Kidney capillary endothelial cell (primary cell): ENCODE measurements around the gene ADCY3.
"Not testable (repeated sequence)": the region's sequence is repeated elsewhere in the genome, so short reads cannot be mapped to it uniquely, and the experiment has no call there.

ENCODE experiments used
- DNase-seq: peaks from one replicate; pipeline ENCODE4 v3.0.0-alpha.2; 2018; ENCODE audit warnings: low spot score

ADCY3 gene

DNA sequence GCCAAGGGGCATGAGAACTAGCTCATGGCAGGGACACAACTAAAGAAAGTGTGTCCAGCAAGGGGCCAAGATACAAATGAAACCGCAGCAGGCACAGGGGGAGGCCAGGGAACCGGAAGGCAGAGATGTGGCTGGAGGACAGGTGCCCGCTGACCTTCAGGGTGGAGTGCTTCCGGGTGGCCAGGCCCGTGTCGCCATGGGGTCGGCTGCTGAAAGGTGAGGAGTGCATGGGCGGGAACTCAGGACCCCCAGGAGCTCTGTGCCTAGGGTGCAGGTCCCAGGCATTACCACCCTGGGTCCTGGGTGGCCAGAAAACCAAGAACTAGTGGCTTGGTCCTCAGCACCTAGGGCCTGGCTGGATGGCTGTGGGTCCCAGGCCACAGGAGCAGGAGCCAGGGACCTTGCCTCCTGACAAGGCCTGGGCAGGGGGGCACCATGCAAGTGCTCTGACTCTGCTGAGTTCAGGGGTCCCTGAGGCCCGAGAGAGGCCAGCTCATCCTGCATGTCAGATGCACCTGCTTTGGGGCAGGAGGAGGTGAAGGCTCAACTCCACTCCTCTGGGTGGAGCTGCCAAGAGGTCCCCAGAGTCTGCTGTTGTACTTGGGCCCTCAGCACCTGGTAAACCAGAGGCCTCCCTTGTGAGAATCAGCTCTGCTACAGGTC is 75.9 kb downstream of the ADCY3 start:
- DNase-seq, result no peak

- DNase-seq, result no peak
Observed at GRCh38 chr2:24843330-24843860, 76.6 kb downstream of the ADCY3 start.

- DNase-seq, result no peak
Observed at GRCh38 chr2:24842081-24843050, 77.7 kb downstream of the ADCY3 start.

DNA sequence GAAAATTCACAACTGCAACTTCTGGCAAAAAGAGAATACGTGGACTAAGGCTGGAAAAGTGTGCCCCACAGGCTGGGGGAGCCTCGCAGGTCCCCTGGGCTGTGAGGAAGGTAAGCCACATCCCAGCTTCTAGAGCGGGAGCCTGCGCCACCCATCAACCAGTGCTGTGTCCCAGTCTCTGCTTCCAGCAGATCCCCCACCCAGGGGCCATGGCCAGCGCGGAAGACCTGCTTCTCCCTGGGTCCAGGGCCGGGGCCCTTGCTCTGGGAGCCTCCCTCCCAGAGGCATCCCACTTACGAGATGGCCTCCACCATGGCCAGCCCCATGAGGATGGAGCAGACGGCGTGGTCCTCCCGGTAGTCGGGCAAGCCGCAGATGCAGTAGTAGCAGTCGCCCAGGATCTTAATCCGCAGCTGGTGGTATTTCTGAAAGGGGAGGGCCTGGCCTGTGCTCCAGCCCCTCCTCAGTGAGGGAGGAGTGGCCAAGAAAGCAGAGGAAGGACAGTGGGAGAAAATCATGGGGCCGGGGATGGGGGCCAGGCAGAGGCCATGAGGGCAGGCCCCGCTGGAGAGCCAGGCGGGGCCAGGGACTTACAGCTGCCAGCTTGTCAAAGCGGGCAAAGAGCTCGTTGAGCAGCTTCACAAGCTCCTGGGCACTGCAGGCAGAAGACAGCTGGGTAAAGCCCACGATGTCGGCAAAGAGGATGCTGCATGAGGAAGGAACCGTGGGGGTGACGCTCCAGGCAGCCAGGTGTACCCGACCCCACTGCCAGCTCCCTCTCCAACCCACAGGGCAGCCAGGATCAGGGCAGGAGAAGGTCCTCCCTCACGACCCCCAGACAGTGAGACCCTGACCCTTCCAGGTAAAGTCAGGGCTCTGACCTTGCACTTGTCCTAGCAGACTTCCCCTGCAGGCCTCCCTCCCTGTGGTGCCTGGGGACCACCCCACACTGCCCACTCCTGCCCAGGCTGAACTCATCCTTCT is 78.8 kb downstream of the ADCY3 start:
- DNase-seq, result no peak

- no peak for DNase-seq
Observed at GRCh38 chr2:24840164-24840869, 79.7 kb downstream of the ADCY3 start.

- no peak for DNase-seq
Observed at GRCh38 chr2:24839729-24840128, 80.3 kb downstream of the ADCY3 start.

DNA sequence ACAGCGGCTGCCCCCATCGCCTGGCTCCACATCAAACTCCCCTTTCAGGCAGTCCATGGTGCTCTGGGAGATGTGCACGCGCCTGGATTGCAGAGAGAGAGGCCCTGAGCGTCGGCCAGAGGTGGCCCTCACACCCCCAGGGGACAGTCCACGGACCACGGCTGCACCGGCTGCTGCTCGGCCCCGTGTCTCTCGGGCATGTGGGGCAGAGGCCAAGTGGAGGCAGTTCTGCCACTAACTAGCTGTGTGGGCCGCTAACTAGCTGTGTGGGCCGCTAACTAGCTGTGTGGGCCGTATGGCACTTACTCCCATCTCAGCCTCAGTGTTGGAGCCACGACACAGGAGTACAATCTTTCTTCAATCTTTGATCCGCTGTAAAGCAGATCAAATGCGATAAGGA is 81.5 kb downstream of the ADCY3 start:
- no peak for DNase-seq

GRCh38 chr2:24837996-24838513 is 82.0 kb downstream of the ADCY3 start:
- DNase-seq, result no peak

- DNase-seq, result no peak
Observed at GRCh38 chr2:24836706-24837105, 83.3 kb downstream of the ADCY3 start.

DNA sequence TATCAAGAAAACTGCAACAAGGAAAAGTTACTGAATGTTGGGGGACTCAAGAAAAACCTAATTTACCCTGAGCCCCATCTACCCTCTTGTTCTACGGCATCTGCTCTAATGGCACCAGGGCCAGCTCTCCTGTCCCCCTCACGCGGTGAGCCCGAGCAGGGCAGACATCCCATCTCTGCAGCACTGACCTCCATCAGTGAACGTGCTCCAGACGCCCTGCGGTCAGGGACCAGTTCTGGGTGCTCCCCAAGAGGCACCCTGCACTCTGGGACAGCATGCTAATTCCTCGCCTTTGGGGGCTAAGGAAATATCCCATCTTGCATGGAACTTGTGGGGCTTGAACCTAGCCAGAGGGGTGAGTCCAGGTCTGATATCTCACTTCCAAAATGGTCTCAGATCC is 83.8 kb downstream of the ADCY3 start:
- no peak for DNase-seq

DNA sequence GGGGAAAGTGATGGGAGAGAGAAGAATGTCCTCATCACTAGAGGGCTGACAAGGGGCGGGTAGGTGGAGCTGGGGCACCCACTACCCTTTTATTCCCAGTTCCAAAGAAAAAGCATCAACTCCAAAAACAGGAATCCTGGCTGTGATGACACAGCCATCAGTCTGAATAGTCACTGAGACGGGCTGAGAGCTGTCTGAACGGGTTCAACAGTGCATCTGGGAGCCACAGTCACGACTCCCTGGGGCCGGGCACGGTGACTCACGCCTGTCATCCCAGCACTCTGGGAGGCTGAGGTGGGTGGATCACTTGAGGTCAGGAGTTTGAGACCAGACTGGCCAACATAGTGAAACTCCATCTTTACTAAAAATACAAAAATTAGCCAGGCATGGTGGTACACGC is 84.6 kb downstream of the ADCY3 start:
- DNase-seq, result not testable (repeated sequence)

GRCh38 chr2:24834733-24835395 is 85.2 kb downstream of the ADCY3 start:
- DNase-seq, result no peak

GRCh38 chr2:24833821-24834732 is 86.0 kb downstream of the ADCY3 start:
- no peak for DNase-seq

GRCh38 chr2:24832931-24833701 is 86.9 kb downstream of the ADCY3 start:
- no peak for DNase-seq

DNA sequence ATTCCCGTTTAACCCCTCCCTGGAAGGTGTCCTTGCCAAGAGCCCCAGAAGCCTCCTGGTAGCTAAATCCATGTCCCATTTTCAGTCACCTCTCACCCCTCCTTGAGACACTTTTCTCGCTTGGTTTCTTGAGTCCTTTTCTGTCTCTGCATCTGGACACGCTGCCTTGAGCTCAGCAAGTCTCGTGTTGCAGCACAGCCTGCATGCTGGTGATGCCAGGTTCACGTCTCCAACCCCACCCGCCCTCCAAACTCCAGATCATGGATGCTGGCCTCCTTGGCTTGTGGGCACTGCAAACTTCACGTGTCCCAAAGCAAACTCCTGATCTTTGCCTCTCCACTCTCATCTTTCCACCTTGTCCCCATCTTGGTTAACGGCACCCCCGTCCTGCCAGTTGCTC is 87.5 kb downstream of the ADCY3 start:
- no peak for DNase-seq

GRCh38 chr2:24832073-24832461 is 88.0 kb downstream of the ADCY3 start:
- no peak for DNase-seq

GRCh38 chr2:24831221-24832072 is 88.6 kb downstream of the ADCY3 start:
- DNase-seq, result no peak

GRCh38 chr2:24830786-24831185 is 89.3 kb downstream of the ADCY3 start:
- no peak for DNase-seq
